ENCODE measurements around the gene HOXB9. TPM values are rescaled to one million over a fixed set of nuclear protein-coding genes. Genes with fewer than 3 reads are reported as not detected.

HOXB9 gene
- total RNA-seq, 2 experiments from 2014 or later, result 0.11 to 0.23 TPM

DNA sequence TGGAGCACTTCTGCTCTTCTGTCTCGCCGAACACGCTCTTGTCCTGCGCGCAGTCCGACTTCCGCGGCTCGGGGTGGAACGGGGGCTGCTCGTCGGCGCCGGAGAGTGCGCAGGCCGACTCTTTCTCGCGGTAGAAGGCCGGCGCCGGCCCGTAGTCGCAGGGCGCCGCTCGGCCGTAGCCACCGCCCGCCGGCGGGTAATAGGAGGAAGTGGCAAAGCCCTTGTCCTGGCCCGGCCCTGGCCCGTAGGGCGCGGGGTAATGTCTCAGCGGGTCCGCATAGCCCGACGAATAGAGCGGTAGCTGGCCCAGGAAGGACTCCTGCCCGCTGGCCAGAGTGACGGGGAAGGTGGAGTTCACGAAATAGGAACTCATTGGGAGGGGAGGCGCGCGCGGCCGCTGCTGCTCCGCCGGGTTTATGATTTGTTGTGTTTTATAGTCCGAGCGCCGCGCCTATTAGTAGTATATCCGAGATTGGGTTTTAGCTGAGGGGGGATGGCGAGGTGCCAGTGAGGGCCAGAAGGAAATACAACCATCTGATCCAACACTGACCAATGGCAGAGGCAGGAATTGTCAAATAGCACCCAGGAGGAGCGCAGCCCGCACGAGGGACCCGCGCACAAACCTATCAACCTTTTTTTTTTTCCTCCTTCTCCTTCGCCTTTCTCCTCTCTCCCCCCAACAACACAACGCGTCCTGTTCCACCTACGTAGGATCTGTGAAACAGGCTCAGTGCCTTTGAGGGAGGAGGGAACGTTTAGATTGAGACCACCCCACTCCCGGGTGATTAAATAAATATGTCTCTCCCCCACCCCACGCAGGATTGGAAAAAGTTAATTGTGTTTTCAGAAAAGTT, 28.2 kb downstream of the HOXB9 start:
- Mint-ChIP-seq H3K27me3 (peaks cover 94% of the 10 kb centered on the region), H3K4me3 (peak overlapping the region; percentile 83), H3K9me3 (no peaks in the 10 kb centered on the region), H3K27ac (no peak overlapping the region), H3K4me1 (peaks cover 38% of the 10 kb centered on the region), H3K36me3 (no peaks in the 10 kb centered on the region)
- POLR2A ChIA-PET, result no interaction called here
- DNase-seq (peak; percentile 68), ATAC-seq (ENCODE audit: low read depth) (peak; percentile 40)

DNA sequence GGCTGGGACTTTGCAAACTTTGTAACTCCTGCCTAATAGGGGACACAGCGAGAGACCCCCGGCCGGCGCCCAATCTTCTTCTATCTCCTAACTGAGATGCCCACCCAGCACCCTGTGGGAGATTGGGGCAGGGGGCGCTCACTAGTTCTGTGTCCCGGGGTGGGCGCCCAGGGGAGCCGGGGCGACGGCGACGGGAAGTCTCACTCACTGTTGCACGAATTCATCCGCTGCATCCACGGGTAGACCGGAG, 28.7 kb downstream of the HOXB9 start:
- POLR2A ChIA-PET, result no interaction called here
- Mint-ChIP-seq H3K27me3 (peaks cover 94% of the 10 kb centered on the region), H3K4me1 (peaks cover 39% of the 10 kb centered on the region), H3K36me3 (no peaks in the 10 kb centered on the region), H3K4me3 (peak overlapping the region; percentile 83), H3K27ac (no peak overlapping the region), H3K9me3 (no peaks in the 10 kb centered on the region)
- DNase-seq, result no peak
- ATAC-seq (ENCODE audit: low read depth), result no peak

DNA sequence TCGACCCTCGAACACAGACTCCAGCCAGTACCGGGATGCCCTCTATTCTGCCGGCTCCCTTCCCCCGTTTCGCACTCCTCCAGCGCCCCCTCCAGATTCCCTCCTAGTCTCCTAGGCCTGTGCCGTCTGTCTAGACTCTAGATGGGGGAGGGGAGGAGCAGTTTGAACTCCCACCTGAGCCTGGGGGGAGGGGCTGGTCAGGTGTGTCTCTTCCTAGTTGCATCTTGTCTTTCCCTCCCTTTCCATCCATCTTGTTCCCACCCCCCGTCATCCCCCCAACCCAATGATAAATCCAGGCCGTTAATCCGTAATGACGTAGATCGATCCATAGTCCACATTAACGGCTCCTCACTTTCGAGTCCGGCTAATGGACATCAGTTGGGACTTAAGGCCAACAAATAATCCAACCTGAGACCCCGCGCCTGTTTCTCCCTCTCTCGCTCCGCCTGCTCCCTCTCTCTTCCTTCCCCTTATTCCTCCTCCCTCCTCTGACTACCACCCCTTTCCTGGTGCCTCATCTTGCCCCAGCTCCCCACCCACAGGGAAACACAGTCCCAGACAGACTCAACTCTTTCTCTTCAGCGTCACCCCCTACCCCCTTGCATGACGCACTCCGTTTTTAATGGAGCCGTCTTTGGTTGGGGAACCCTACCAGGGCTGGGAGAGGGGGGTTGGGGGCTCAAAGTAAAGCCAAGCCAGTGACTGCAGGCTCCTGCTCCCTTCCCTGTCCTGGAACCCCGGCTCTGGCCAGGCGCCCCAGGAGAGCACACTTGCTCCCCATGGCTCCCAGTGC, 29.2 kb downstream of the HOXB9 start:
- DNase-seq (no peak), ATAC-seq (ENCODE audit: low read depth) (peak; percentile 1)
- Mint-ChIP-seq H3K9me3 (no peaks in the 10 kb centered on the region), H3K27ac (peak overlapping the region; percentile 56), H3K36me3 (no peaks in the 10 kb centered on the region), H3K4me1 (peaks cover 36% of the 10 kb centered on the region), H3K4me3 (peak overlapping the region; percentile 83), H3K27me3 (peaks cover 91% of the 10 kb centered on the region)
- POLR2A ChIA-PET, result no interaction called here

DNA sequence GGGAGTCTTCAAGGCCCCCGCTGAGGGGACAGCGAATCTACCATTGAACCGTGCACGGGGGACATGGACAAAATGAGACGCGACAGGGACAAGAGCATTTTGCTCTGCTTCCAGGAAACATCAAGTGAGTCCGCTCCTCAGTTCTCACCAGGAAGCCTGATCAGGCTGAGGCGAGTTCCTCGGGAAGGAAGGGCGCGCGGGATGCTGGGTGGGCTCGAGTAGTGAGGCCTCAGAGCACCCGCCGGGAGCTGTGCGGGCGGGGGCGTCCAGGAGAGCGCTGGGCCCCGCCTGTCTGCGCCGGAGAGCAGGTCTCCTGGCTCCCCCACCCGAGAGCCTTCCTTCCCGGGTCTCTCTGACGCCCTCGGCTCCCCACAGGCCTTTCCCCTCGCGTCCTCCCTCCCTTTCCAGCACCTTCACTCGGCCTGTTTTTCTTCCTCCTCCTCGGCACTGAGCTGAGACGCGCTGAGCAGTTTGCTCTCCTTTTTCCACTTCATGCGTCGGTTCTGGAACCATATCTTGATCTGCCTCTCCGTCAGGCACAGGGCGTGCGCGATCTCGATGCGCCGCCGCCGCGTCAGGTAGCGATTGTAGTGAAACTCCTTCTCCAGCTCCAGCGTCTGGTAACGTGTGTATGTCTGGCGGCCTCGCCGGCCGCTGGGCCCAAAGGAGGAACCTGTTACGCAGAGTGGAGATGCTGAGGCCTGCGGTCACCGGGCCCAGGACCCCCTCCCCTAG, 30.0 kb downstream of the HOXB9 start:
- POLR2A ChIA-PET, result no interaction called here
- Mint-ChIP-seq H3K4me1 (peaks cover 33% of the 10 kb centered on the region), H3K9me3 (no peaks in the 10 kb centered on the region), H3K27ac (no peak overlapping the region), H3K4me3 (peak overlapping the region; percentile 83), H3K27me3 (peaks cover 91% of the 10 kb centered on the region), H3K36me3 (no peaks in the 10 kb centered on the region)
- peak; percentile 64 for DNase-seq
- peak; percentile 26 for ATAC-seq (ENCODE audit: low read depth)

DNA sequence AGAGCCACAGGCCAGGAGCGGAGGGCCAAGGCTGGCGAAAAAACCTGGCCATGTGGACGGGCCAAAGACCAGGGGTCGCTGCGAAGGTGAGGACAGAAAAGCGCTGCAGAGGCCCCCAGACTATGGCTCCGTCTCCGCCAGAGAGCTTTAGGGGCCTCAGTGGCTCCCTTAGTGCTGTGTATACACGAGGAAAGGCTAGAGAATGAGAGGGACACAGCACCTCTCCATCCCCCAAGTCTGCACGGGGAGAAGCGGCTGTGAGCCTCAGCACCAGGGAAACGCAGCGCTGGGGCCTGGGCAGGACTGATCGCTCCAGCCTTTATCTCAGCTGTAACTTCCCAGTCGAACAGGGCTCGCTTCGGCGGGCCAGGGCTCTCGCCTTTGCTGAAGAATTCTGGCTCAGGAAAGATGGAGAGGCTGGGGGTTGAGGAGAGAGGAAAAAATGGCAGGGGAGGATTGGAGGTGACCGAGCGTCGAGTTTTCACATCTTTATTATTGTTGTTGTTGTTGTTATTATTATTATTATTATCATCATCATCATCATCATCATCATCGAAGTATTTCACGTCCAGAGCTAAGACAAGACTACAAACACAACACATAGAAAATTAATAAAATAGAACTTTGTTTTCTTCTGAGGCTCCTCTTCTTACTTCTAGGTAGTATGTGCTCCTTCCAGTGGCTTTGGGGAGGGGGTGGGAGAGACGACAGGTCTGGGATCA, 30.7 kb downstream of the HOXB9 start:
- H3K27ac Mint-ChIP-seq, result no peak overlapping the region
- POLR2A ChIA-PET, result no interaction called here
- no peaks in the 10 kb centered on the region for H3K36me3 Mint-ChIP-seq
- no peak for DNase-seq
- H3K4me1 Mint-ChIP-seq, result peaks cover 31% of the 10 kb centered on the region
- H3K9me3 Mint-ChIP-seq, result no peaks in the 10 kb centered on the region
- H3K27me3 Mint-ChIP-seq, result peaks cover 91% of the 10 kb centered on the region
- no peak overlapping the region for H3K4me3 Mint-ChIP-seq
- no peak for ATAC-seq (ENCODE audit: low read depth)

DNA sequence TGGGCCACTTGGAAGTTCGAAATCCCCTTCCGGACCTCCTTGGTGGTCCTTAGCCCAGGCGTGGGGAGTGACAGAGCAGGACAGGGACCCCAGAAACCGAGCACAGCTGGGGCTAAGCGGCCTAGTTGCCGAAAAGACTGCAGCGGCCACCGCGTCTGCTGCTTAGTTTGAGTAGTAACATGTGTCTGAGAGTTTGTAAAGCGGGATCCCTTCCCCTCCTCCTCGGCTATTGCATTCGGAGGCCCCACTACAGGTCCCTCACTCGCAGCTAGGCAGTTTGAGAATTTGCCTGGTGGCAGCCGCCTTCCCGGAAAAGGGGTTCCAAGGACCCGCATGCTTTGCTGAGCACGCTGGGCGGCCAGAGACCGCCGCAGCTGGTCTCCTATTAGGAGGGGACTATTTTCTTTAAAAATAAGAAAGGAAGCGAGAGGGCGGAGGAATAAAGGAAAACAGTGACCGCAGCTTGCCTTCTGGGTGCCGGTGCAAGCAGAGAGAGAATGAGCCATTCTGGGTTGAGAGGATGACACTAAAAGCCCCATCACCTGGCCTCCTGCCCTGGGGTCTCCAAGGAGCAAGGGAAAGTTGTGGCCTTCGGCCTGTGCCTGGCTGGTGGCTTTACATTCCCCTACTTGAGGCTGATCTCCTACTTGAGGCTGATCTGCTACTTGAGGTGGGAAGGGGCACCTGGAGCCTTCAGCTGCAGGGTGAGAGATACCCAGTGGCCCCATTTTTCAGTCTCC, 31.4 kb downstream of the HOXB9 start:
- POLR2A ChIA-PET, result interaction anchor here (0.8 kb wide), 1 partner anchor 544 kb away, joined by 3 read pairs; no protein-coding TSS in a partner anchor

DNA sequence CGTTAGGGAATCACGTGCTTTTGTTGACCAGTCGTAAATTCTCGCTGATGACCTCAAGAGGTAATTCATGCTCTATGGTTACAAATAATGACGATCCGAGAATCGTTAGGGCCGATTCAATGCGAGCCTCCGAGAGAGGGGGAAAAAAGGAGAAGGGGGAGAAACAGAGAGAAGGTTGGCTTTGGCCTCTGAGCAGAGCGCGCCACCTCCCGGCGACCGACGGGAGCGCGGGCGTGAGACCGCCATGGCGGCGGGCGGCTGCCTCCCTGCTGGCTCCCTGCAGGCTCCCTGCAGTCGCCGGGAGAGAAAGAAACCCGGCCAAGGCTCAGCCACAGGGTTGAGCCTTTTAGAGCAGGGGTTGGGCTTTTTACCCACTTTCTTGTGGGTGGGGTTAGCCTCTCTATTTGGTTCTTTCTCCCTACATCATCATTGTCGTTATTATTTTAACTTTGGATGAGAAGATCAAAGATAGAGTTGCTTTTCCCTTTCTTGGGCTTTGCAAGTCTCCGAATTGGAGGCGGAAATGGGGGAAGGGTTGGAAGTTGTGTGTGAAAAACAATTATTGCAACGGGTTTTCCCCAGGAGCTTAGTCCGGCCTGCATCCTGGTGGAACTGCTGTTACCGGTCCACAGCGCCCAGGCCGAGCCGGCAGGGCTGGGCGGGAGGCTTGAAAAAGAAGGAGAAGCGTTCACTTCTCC, 32.2 kb downstream of the HOXB9 start:
- peak overlapping the region; percentile 84 for H3K4me3 Mint-ChIP-seq
- ATAC-seq (ENCODE audit: low read depth), result peak; percentile 48
- peaks cover 91% of the 10 kb centered on the region for H3K27me3 Mint-ChIP-seq
- H3K27ac Mint-ChIP-seq, result no peak overlapping the region
- POLR2A ChIA-PET, result interaction anchor here (0.8 to 1.2 kb wide), 3 partner anchors 12 to 544 kb away, joined by 3 read pairs; no protein-coding TSS in a partner anchor
- peak; percentile 93 for DNase-seq
- peaks cover 32% of the 10 kb centered on the region for H3K4me1 Mint-ChIP-seq
- H3K9me3 Mint-ChIP-seq, result no peaks in the 10 kb centered on the region
- no peaks in the 10 kb centered on the region for H3K36me3 Mint-ChIP-seq

More for the DNA sequence above, 31.4 kb downstream of the HOXB9 start:
- Mint-ChIP-seq H3K36me3 (no peaks in the 10 kb centered on the region), H3K4me3 (no peak overlapping the region), H3K27me3 (peaks cover 91% of the 10 kb centered on the region), H3K4me1 (peaks cover 32% of the 10 kb centered on the region), H3K9me3 (no peaks in the 10 kb centered on the region), H3K27ac (no peak overlapping the region)
- ATAC-seq (ENCODE audit: low read depth) (no peak), DNase-seq (no peak)

DNA sequence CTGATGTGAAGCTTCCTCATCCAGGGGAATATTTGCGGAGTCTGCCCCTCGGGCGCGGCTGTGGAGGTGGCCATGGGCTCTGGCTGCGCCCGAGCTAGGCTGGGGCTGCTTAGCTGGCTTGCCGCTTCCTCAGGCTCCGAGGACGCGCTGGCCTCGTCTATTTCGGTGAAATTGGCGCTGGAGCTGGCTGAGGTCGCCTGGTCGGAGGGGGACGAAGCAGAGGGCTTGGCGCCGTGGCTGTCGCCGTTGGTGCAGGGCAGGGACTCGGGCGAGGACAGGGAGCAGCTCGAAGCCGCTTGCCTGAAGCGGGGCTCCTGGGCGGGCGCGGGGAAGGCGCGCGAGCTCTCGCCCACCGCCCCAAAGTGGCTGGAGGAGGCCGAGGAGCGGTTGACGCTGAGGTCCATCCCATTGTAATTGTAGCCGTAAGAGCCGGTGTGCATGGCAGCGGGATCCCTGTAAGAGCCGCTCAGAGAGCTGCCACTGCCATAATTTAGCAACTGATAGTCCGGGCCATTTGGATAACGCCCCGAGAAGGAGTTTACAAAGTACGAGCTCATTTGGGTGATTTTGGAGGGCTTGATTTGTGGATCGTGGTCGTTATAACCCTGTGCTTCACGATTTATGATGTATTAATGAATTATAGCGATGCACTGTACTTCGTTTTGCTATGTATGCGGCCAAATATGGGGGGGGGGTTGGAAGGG, 32.9 kb downstream of the HOXB9 start, which contains the start of gene HOXB5:
HOXB5 (minus strand) TSS at position 654 of the 704 bp plus-strand sequence; CDS start at position 557, 97 bp downstream.
- DNase-seq, result peak; percentile 61
- Mint-ChIP-seq H3K36me3 (no peaks in the 10 kb centered on the region), H3K27ac (no peak within 1 kb of the TSS), H3K27me3 (peaks cover 91% of the 10 kb centered on the region), H3K9me3 (no peaks in the 10 kb centered on the region), H3K4me1 (peaks cover 35% of the 10 kb centered on the region), H3K4me3 (peak within 1 kb of the TSS; percentile 84)
- no peak for ATAC-seq (ENCODE audit: low read depth)
- POLR2A ChIA-PET, result interaction anchor here (0.7 to 1.3 kb wide), 5 partner anchors 13 to 259 kb away, joined by 3 to 4 read pairs (median 3); no protein-coding TSS in a partner anchor

DNA sequence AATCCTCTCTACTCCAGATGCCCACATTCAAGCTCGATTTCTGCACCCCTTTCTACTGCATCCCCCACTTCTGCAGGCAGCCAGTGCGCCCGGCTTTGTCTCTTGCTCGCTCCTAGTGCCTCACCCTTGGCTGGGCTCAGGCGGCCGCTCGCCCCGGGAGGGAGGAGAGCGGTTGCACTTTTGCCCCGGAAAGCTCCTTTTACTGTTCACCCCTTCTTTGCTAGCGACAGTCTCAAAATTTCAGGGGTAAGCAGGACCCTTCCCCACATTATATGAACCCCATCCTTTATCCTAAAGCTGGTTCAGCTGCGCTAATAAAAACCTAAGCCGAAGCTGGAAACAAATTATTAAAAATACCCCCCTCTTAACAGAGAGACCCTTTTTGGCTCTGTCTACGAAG, 33.6 kb downstream of the HOXB9 start:
- Mint-ChIP-seq H3K4me3 (peak overlapping the region; percentile 84), H3K27me3 (peaks cover 91% of the 10 kb centered on the region), H3K9me3 (no peaks in the 10 kb centered on the region), H3K36me3 (no peaks in the 10 kb centered on the region), H3K4me1 (peaks cover 32% of the 10 kb centered on the region), H3K27ac (no peak overlapping the region)
- peak; percentile 44 for ATAC-seq (ENCODE audit: low read depth)
- POLR2A ChIA-PET, result interaction anchor here (0.5 to 1.3 kb wide), 5 partner anchors 22 to 300 kb away, joined by 3 to 4 read pairs (median 3); no protein-coding TSS in a partner anchor
- peak; percentile 57 for DNase-seq

DNA sequence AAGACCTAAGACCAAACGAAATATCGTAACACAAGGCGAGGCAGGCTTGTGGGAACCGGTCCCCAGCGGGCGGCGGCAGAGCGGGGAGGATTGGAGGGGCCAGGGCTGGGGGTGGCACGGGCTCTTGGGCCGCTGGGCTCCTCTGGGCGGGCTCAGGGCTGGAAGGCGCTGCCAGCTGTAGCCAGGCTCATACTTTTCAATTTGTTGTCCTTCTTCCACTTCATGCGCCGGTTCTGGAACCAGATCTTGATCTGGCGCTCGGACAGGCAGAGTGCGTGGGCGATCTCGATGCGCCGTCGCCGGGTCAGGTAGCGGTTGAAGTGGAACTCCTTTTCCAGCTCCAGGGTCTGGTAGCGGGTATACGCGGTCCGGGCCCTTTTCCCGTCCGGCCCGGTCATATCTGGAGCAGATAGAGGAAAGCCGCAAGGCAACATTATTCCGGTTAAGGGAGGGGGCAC, 34.1 kb downstream of the HOXB9 start:
- Mint-ChIP-seq H3K27me3 (peaks cover 91% of the 10 kb centered on the region), H3K27ac (no peak overlapping the region), H3K36me3 (no peaks in the 10 kb centered on the region), H3K4me3 (no peak overlapping the region), H3K4me1 (peaks cover 33% of the 10 kb centered on the region), H3K9me3 (no peaks in the 10 kb centered on the region)
- POLR2A ChIA-PET, result interaction anchor here (1.1 to 1.3 kb wide), 2 partner anchors 22 to 50 kb away, joined by 3 to 4 read pairs; no protein-coding TSS in a partner anchor
- ATAC-seq (ENCODE audit: low read depth) (no peak), DNase-seq (no peak)
